CD4-positive, alpha-beta T cell treated with Interleukin-17A for 4 hours (primary cell): Measurements from ENCODE around the gene KLHL29.

Experiments used
- DNase-seq: peaks from one replicate; pipeline ENCODE4 v3.0.0-alpha.2; 2020; ENCODE audit warnings: mixed read lengths

KLHL29 gene

DNA sequence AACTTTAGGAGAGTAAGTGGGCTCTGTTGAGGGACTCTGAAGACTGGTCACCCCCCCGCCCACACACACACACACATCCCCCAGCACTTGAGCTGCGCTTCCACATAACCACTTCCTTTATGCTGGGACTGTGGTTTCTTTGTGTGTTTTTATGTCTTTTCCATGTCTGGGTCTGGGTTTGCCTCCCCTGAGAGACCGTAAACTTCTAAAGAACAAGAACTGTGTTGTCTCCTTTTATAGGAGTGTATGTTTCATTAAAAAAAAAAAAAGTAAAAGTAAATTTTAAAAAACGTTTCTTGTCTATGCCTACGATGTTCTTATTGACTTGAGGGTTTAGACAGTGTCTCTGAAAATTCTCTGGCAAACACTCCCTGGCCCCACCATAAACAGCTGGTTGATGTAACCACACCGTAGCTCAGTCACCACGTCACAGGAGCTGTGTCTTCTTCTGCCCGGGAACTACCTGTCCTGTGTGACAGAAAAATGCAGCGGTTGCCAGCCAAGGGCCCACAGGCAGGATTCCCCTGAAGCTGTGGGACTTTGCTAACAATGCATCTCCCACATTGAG, 68.0 kb downstream of the KLHL29 start:
- DNase-seq = peak; percentile 53

GRCh38 chr2:23453432-23453831, 68.5 kb downstream of the KLHL29 start:
- DNase-seq = no peak

GRCh38 chr2:23453836-23454460, 69.0 kb downstream of the KLHL29 start:
- DNase-seq = no peak

- DNase-seq = no peak
Observed at GRCh38 chr2:23454501-23455120, 69.6 kb downstream of the KLHL29 start.

- no peak for DNase-seq
Observed at GRCh38 chr2:23456396-23456795, 71.4 kb downstream of the KLHL29 start.

DNA sequence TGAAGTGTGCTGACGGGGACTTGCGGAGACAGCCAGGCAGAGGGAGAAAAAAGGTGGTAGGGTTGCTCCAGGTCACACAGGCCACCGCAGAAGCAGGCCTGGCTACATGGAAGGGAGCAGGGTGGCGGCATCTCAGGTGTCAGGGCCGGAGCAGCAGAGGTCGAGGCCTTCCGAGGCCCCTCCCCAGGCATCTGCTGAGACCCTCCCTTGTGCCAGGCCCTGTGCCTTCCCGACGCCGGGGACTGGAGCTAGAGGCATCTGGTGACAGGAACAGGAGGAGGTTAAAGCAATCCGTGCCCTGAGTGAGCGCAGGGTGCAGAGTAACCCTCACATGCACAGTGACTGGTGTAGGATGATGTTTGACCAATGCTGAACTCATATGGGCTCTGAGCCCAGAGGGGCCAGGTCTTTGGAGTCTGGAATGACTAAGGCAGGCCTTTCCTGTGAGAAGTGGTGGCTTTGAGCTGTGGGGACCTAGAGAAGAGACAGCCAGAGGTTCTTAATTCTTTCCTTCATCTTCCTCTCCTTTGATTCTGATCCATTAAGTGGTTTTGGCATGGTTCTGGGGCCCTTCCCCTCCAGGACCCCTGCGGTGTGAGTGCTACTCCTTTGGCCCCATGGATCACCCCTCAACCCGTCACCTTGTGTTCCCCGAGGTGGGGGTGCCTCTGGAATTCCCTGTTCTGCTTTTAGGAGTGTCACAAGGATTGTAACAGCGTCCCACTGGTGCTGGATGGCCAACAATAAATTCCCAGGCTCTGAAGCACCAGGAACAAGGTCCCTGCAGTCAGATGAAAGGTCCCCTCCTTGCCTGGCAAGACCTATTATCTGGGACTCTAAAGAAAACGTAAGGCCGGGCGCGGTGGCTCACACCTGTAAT, 72.1 kb downstream of the KLHL29 start:
- no peak for DNase-seq

- DNase-seq = no peak
Observed at GRCh38 chr2:23457990-23458682, 73.2 kb downstream of the KLHL29 start.

DNA sequence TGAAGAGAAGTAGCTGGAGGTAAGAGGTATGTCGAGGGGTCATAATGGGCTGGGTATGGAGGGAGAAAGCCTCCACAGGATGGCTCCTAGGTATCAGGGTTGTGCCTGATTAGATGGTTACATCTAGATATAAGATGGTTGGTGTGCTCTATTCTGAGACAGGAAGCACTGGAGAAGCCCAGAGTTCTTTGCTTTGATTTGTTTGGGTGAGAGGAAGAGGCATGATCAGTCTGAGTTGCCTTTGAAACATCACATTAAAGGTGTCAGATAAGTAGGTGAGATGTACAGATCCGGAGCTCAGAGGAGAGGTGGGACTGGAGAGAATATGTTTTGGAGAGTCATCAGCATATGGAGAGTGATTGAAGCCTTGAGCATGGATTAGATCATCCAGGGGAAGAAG, 74.1 kb downstream of the KLHL29 start:
- no peak for DNase-seq

DNA sequence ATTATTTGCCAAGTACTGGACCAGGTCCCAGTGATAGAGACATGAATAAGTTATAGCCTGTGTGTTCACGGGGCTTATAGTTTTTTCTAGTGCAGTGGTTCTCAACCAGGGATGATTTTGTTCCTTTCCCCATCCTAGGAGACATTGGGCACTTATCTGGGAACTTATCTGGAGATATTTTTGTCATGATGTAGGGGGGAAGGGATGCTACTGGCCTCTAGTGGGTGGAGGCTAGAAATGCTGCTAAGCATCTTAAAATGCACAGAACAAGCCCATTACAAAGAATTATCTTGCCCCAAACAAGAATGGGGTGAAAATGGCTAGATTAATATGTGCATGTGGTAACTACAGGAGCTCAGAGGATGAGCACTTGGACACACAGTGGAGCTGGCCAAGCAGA, 75.2 kb downstream of the KLHL29 start:
- DNase-seq = no peak

- no peak for DNase-seq
Observed at GRCh38 chr2:23460993-23461392, 76.0 kb downstream of the KLHL29 start.

DNA sequence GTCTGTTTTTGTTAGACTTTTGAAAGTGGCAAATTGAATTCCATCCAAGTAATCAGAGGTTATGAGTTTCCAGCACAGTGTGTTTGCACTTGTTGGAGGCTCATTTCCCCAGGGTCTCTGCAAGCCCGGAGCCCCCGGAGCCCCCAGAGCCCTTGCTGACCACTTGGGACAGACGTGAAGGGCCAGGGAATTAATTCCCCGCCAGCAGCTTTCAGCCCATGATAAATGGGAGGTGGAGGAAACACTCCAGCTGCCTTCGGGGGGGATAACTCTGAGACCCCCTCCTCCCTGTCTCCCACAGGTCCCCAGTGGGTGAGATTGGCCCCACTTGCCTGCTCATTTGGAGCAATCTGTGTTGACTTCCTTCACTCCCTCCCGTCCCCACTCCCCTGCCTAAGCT, 79.2 kb downstream of the KLHL29 start:
- DNase-seq = no peak

- DNase-seq = no peak
Observed at GRCh38 chr2:23464905-23465537, 80.0 kb downstream of the KLHL29 start.

DNA sequence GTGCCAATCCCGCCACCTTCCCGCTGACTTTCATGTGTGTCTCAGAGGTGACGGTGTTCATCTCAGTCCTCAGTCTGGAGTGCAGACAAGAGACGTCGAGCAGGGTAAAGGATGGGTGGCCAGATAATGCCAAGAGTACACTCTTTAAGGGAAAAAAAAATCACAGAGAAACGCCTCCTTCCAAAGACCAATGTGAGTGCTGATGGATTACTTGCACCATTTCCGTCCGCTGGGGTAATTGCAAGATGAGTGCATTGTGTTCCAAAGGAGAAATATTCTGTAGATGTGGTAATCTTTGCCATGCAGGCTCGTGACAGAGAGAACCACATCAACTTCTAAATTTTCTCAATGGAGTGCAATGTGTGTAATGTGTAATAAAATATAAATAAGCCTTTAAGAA, 81.0 kb downstream of the KLHL29 start:
- no peak for DNase-seq

DNA sequence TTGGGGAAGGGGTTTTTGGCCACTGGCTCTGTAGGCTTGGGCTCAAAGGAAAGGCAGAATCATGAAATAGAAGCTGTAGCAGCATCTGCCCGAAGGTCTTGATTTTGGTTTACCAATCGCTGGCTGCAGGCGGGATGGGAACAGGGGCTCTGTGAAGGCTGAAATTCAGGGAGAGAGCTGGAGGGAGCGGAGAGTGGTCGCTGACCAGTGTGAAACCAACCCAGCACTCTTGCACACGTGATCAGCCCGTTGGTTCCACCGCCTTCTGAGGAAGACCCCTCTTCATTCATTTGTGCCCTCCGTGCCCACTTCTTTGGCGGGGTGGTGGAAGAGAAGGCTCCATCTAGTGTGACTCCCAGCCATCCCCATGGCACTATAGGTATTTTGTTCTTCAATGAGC, 82.6 kb downstream of the KLHL29 start:
- DNase-seq = no peak

GRCh38 chr2:23468474-23469141, 83.6 kb downstream of the KLHL29 start:
- no peak for DNase-seq

DNA sequence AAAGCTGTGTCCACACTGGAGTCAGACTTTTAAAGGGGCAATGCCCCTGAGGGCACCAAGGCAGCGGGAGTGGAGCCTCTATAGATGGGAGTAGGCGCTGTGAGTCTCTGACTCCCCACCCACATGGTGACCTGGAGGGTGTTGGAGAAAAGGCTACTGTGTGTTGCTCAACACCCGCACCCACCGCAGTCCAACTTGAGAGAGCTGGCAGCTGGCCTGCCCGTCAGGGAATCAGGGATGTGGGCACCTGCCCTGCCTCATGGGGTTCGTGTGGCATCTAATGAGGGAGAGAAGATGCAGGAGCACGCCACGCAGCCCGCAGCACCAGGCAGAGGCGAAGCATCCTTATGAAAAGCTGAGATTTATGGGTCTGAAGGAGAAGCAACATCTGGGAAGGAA, 84.2 kb downstream of the KLHL29 start:
- no peak for DNase-seq

- no peak for DNase-seq
Observed at GRCh38 chr2:23475036-23475435, 90.1 kb downstream of the KLHL29 start.

DNA sequence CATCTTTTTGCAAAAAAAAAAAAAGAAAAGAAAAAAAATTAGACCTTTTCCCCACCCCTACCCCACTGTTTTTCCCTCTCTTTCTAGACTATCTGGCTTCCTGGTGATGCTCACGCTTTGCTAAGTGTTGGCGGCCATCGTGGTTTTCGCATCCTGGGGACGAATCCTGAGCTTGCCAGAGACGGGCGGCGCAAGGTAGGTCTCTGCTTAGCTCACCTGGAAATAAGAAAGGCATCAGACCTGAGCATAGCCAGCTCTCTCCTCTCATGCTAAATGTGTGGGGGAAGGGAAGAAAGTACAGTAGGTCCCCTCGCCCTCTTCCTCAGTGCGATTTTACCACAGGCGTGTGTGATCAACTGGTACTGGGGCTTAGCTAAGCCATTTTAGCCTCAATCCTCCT, 90.5 kb downstream of the KLHL29 start:
- DNase-seq = no peak

DNA sequence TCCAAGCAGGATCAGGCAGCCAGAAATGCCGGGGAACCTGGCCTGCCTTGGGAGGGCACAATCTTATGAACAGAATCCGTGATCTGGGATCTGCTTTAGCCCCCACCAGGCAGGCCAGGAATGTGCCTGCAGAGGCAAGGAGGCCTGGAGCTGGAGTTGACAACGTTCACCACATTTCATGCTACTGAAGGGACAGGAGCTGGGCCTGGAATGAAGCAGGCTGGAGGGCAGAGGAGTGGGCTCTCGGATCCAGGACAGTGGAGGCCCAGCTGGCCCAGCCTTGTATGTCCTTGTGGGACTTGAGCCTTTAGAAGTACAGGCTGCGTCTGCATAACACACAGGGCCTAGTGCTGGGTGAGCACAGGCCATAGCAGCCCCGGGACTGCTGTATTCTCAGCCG, 91.8 kb downstream of the KLHL29 start:
- DNase-seq = no peak

DNA sequence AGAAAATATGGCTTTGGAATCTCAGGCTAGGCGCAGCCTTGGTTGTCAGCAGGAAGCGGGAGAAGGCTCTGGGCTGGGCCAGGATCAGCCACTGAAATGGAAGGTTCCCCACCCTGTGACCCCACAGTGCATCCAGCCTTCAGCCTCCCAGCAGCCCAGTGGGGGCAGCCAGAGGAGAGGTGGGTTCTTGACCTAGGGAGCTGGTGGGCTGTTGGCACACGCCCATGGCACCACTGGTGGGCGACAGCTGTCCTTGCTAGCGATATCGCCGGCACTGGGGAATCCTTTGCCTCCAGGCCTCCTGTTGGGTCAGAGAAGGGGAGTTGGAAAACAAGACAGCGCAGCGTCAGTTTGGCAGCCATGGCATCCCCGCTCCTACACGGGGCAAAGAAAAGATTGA, 92.4 kb downstream of the KLHL29 start:
- DNase-seq = no peak

- DNase-seq = no peak
Observed at GRCh38 chr2:23478087-23478932, 93.3 kb downstream of the KLHL29 start.
